ENCODE data around the gene PRR16.

The PRR16 gene

GRCh38 chr5:120516805-120517204 is 52.7 kb downstream of the PRR16 start:
- DNase-seq (ENCODE audit: low read depth), result peak; percentile 55

- DNase-seq (ENCODE audit: low read depth), result no peak
Observed at GRCh38 chr5:120517607-120518252, 53.6 kb downstream of the PRR16 start.

- no peak for DNase-seq (ENCODE audit: low read depth)
Observed at GRCh38 chr5:120518581-120518980, 54.5 kb downstream of the PRR16 start.

- no peak for DNase-seq (ENCODE audit: low read depth)
Observed at GRCh38 chr5:120527251-120527650, 63.2 kb downstream of the PRR16 start.

- DNase-seq (ENCODE audit: low read depth), result no peak
Observed at GRCh38 chr5:120528609-120529008, 64.5 kb downstream of the PRR16 start.

- no peak for DNase-seq (ENCODE audit: low read depth)
Observed at GRCh38 chr5:120529386-120529785, 65.3 kb downstream of the PRR16 start.

GRCh38 chr5:120531215-120531614 is 67.1 kb downstream of the PRR16 start:
- no peak for DNase-seq (ENCODE audit: low read depth)

GRCh38 chr5:120532835-120533234 is 68.7 kb downstream of the PRR16 start:
- DNase-seq (ENCODE audit: low read depth), result no peak

GRCh38 chr5:120533581-120533980 is 69.5 kb downstream of the PRR16 start:
- peak; percentile 31 for DNase-seq (ENCODE audit: low read depth)

- no peak for DNase-seq (ENCODE audit: low read depth)
Observed at GRCh38 chr5:120535900-120536299, 71.8 kb downstream of the PRR16 start.

- peak; percentile 38 for DNase-seq (ENCODE audit: low read depth)
Observed at GRCh38 chr5:120538149-120538548, 74.0 kb downstream of the PRR16 start.

- peak; percentile 54 for DNase-seq (ENCODE audit: low read depth)
Observed at GRCh38 chr5:120538644-120539043, 74.5 kb downstream of the PRR16 start.

- no peak for DNase-seq (ENCODE audit: low read depth)
Observed at GRCh38 chr5:120539471-120539870, 75.4 kb downstream of the PRR16 start.

GRCh38 chr5:120540097-120540496 is 76.0 kb downstream of the PRR16 start:
- DNase-seq (ENCODE audit: low read depth), result no peak

- DNase-seq (ENCODE audit: low read depth), result no peak
Observed at GRCh38 chr5:120544043-120544442, 79.9 kb downstream of the PRR16 start.

- DNase-seq (ENCODE audit: low read depth), result no peak
Observed at GRCh38 chr5:120545007-120545406, 80.9 kb downstream of the PRR16 start.

GRCh38 chr5:120545951-120546350 is 81.9 kb downstream of the PRR16 start:
- DNase-seq (ENCODE audit: low read depth), result no peak

- no peak for DNase-seq (ENCODE audit: low read depth)
Observed at GRCh38 chr5:120546922-120547321, 82.8 kb downstream of the PRR16 start.

- no peak for DNase-seq (ENCODE audit: low read depth)
Observed at GRCh38 chr5:120550358-120550757, 86.3 kb downstream of the PRR16 start.

GRCh38 chr5:120552638-120553037 is 88.5 kb downstream of the PRR16 start:
- DNase-seq (ENCODE audit: low read depth), result no peak

GRCh38 chr5:120555345-120555744 is 91.2 kb downstream of the PRR16 start:
- no peak for DNase-seq (ENCODE audit: low read depth)

- no peak for DNase-seq (ENCODE audit: low read depth)
Observed at GRCh38 chr5:120564013-120564412, 99.9 kb downstream of the PRR16 start.

- DNase-seq (ENCODE audit: low read depth), result no peak
Observed at GRCh38 chr5:120567066-120567465, 103.0 kb downstream of the PRR16 start.

- DNase-seq (ENCODE audit: low read depth), result no peak
Observed at GRCh38 chr5:120567921-120568320, 103.8 kb downstream of the PRR16 start.

GRCh38 chr5:120568711-120569110 is 104.6 kb downstream of the PRR16 start:
- no peak for DNase-seq (ENCODE audit: low read depth)
